Esophagus mucosa (tissue), 1 donor: ENCODE measurements around the gene GLOD4. TPM values are rescaled to one million over a fixed set of nuclear protein-coding genes. Genes with fewer than 3 reads are reported as not detected.
"Not testable (repeated sequence)": the region's sequence is repeated elsewhere in the genome, so short reads cannot be mapped to it uniquely, and the experiment has no call there.

Source experiments
- ATAC-seq: fragments of 200-7000 bp; cut with Tn5 transposase; one replicate; pipeline ENCODE4 v1.9.1; 2020
- total RNA-seq: library from RNA; stranded (reverse); gene quantifications from one replicate; pipeline ENCODE4 v1.2.4, GENCODE V29; 2023
- donor health status: DM: yes; HTN: yes; CAD: no.

The GLOD4 gene
- total RNA-seq, 1 donor from 2014 or later: 48.8 TPM

DNA sequence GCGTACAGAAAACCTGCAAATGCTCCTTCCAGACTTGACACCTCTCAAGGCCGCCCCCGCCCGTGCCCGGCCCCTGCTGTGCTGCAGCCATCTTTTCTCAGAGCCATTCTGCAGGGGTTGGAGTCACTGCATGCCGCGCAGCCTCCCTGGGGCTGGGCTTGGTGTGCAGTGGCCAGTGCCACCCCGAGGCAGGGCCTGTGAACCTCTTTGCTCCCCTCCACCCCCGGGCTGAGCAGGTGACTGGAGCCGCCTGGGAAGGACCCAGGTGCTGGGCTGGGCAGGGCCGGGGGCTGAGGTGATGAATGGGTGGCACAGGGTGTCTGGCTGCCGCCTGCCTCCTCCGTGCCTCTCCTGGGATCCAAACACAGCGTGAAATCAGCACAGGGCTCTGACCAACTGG lies 20.4 kb upstream of the GLOD4 start:
- ATAC-seq: no peak

DNA sequence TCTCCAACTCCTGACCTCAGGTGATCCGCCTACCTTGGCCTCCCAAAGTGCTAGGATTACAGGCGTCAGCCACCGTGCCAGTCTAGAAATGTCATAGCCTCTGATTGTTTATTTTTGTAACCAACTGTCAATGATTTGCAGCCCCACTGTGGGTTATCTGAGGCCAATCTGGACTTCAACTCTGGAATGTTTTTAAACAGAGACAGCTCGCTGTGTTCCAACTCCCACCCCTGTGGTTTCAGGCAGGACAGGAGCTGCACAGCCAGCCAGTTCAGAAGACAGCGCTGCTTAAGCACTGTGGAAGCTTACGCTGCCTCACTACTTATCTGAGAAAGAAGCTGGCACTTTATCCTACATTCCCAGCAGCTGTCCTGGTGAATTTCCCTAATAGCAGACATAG lies 19.6 kb upstream of the GLOD4 start:
- ATAC-seq: no peak

DNA sequence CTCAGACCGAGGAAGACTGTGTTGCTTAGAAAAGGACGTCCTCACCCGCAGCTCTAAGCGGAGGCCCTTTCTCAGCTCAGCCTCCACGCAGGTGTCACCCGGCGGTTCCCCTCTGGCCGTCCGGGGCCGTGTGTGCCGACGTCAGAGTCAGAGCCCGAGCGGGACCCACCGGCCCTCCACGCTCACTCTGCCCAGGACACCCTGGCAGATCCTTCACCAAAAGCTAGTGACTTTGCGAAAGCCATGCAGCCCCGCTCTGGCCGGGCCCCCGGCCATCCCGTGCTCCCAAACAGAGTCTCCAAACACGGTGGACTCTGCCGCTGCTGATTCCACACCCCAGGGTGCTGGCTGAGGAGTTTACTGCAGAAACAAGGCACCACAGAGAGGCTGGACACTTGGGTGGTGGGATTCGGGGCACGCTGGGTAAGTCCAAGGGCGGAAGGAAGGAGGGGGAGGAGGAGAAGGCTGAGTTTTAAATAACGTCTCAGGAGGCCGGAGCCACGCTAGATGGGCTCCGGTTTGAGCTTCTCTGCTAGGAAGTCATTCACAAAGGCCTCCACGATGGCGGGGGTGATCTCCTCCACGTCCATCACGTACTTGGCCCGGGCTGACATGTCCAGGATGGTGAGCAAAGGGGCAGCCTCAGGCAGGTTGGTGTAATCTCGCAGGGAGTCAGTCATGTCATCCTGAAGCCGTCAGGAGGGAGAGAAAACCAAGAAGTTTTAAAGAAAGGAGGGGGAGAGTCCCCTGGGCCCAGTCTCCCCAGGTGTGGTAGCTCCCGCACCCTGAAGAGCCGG lies 18.6 kb upstream of the GLOD4 start:
- no peak for ATAC-seq

DNA sequence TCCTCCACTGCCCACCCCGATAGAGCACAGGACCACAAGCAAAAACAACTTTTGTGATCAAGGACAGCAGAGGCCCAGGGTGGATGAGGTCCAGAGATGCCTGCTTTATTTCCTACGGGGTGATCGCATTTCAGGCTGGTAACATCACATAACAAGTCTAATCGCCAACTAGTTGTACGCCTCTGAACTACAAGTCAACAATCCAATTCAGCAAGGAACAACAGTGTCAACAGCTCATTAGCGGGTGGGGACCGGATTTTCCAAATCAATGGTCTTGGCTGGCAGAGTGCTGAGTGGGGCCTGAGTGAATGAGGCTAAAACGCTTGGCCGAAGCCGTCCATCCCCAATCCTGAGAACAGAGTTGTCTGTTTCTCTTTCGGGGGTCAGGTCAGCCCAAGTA lies 17.2 kb upstream of the GLOD4 start:
- ATAC-seq: no peak

DNA sequence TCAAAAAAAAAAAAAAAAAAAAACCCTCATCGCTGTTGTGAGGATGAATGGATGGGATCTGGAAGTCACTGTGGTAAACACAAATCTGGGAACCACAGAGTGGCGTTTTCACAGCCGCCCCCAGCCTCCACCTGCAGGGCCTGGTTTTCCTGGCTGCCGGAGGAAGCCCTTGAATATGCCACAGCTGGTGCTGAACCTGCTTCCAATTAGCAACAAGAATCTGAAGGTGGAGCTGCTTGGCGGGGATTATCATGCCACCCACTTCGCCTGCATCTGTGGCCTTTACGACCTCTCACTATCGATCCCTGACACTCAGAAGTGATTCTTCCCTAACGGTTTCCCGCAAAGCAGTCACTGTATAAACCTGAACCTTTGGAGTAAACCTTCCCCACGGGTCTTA lies 16.2 kb upstream of the GLOD4 start:
- no peak for ATAC-seq

DNA sequence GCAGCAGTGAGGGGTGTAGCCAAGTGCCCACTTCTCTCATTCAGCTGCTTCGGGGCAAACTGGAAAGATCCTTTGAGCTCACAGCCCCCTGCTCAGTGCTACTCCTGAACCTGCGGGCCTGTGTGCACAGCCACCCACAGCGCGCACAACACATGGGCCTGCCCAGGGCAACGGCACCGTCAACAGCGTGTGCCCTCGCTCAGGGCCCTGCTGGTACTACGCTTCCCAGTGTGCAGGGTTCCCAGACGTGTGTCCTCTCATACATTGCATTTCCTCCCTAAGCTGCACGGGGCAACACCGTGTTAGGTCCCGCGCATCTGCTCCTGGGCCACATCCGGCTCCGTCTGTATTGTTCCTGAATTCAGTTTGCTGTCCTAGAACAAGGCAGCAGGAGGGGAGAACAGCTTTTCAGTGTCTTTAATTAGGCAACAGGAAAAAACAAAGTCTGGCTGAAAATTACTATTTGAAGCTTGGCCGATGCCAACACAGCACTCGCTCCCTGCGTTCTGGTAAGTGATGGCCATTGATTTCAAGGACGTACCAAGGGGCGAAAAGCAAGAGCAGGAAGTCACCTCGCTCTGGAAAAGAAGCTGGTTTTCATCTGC lies 15.3 kb upstream of the GLOD4 start:
- ATAC-seq: no peak

DNA sequence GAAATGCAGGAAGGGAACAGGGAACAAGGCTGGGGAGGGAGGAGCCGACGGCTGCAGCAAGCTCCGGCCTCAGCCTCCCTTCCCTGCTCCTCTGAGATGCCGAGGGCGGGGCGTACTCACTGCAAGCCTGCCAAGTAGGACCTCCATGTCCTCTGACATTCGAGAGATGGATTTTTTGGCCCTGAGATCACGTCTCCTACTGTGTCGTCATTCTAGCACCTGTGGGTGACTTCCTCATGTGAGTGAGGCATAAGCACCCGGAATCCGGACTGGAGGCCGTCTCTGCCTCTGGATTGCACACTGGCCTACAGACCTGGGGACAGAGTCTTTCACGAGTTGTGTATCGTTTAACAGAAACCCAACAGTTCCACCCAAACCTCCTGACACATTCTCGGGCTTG lies 14.5 kb upstream of the GLOD4 start:
- ATAC-seq: no peak

DNA sequence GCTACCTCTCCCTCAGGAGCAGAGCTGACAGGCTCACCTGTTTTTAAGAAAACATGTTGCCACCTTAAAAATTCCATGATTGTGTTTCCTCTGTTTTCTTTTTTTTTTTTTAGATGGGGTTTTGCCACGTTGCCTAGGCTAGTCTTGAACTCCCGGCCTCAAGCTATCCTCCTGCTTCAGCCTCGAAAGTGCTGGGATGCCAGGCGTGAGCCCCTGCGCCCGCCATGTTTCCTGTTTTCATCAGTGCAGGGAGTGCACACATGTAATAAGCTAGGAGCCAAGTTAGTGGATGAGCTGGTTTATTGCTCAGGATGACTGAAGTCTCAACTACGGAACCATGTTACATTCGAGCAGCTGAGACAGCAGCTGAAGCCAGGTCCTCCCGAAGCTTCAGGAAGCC lies 13.6 kb upstream of the GLOD4 start:
- ATAC-seq: no peak

DNA sequence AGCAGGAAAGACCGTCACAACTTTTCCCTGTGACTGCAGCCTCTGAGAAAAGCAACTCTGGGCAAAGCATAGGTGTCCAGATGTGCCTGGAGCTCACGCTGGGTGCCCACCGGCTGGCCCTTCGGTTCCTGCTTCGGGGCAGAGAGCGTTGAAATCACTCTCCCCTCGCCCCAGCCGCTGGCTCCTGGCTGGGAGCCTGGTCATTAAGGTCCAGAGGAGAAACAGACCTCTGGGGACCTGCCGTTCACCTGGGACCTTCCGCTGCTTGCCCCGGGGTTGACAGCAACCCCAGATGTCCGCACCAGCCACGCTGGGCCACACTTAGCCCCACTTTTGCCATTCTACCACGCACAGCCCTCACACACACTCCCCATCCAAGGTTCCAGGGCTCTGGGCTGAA lies 13.2 kb upstream of the GLOD4 start:
- no peak for ATAC-seq

DNA sequence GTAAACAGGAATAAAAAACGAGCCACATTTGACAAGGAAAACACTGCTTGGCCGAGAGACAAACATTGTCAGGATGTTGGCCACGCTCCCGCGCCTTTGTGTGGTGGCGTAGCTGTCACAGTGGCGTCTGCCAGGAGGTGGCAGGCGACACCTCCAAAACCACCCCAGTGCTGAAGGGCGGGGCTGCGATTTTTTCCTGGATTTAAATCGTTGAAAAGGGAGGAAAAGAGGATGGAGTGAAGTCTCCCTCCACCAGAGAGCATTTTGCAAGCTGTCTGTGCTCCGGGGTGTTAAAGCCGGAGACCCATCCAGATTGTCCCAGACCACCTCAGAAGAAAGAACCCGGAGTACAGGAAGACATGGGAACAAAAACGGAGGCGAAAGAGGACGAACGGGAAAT lies 12.8 kb upstream of the GLOD4 start:
- ATAC-seq: peak; percentile 24

DNA sequence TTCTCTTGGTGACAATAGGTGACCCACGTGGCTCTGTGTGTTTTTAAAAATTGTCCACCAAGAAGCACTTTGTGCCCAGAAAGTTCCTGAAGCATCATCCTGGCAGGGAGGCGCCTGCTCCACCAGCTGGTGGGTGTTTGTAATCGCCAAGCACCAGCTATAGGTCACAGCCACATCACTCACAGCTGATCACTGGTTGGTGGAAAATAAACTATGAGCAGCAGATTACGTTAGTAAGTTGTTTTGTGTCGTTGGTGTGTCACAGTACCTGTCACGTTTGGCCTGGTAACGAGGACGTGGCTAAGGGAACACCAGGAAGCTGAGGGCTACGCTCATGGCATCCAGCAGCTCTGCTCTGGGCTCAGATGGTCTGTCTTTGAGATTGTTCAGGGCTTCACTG lies 10.2 kb upstream of the GLOD4 start:
- peak; percentile 27 for ATAC-seq

DNA sequence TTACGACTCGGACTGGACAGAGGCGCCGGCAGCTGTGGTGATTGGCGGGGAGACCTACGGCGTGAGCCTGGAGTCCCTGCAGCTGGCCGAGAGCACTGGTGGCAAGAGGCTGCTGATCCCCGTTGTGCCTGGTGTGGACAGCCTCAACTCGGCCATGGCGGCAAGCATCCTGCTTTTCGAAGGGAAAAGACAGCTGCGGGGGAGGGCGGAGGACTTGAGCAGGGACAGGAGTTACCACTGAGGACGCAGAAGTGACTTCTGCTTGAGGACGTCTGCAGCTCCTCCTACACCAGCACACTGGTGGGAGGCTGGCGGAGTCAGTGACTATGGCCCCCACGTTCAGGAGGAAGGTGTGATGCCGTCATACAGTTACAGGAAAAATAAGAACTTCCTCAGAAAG lies 9.7 kb upstream of the GLOD4 start:
- no peak for ATAC-seq

DNA sequence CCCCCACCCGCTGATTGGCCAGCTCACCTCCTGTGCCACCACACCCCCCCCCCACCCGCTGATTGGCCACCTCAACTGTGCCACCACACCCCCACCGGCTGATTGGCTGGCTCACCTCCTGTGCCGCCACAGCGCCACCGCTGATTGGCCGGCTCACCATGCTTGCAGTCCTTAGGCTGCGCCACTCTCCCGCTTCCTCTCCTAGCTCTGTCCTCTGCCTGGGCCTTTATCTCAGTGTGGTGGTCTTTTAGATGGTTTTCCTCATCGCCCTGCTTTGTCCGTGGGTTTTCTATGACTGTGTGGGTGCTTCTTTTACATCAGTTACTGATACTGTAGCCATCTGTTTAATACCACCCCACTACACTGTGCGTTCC lies 8.8 kb upstream of the GLOD4 start:
- ATAC-seq: peak; percentile 0

DNA sequence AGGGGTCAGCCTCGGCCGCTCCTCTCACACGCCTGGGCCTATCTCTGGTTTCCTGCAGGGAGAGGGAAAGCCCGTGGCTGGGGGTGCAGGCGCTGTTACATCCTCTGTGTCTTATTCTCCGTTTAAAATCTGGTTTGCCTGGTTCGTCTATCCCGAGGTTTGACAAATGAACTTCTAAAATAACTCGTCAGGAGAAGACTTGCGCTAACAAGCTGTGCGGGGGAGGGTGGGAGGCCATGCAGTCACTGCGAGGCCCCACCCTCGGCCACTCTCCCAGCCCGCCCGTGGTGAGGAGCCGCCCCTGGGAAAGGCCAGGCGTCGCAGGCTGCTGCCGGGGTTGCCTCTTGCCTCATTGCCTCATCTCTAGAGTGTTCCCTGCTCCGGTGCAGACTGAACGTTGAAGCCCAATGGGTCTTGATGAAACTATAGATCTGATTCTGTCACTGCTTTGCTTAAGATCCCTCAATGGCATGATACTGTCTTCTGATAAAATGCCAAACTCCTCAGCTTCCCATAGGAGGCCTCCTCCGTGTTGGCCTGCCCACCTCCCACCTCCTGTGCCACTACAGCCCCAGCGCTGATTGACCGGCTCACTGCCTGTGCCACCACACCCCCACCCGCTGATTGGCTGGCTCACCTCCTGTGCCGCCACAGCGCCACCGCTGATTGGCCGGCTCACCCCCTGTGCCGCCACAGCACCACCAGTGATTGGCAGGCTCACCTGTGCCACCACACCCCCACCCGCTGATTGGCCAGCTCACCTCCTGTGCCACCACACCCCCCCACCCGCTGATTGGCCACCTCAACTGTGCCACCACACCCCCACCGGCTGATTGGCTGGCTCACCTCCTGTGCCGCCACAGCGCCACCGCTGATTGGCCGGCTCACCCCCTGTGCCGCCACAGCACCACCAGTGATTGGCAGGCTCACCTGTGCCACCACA lies 8.1 kb upstream of the GLOD4 start:
- ATAC-seq: peak; percentile 88

DNA sequence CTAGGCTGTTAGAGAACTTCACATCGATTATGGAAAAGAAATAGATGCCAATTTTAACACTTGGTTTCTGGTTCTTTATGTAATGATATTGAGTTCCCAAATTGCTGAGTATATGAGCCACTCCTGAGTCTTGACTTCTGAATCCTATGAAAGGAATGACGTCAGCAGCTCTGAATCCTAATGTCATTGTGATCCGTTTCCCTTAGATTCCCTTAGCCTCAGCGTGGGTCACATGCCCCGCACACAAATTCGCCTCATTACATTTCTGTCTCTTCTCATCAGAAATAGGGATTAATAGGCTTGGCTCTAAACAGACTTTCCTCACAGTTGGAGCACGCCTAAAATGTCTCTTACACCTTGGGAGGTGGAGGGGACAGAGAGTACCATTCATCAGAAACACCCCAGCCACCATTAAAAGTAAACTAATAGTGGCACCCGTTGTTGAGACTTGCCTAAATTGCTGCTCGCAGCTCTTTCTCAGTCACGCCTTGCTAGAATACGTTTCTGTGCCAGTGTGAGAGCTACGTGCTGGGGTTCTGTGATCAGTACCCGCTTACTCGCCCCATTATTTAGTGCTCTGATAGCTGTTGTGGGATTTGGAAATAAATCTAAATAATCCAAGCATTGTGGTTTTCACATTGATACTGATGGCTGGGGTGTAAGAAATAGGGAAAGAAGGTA lies 7.2 kb upstream of the GLOD4 start:
- peak; percentile 18 for ATAC-seq

DNA sequence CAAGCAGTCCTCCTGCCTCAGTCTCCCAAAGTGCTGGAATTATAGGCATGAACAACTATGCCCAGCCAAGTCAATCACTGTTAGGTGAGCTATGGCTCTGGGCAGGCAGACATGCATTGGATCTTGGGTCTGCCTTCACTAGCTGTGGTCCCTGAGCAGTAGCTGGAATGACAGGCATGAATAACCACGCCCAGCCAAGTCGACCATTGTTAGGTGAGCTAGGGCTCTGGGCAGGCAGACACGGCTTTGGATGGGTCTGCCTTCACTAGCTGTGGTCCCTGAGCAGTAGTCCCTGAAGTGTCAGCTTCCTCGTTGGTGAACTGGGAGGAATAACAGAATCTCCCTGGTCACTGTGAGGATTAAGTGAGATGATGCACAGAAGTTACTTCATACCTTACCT lies 6.5 kb upstream of the GLOD4 start:
- no peak for ATAC-seq

DNA sequence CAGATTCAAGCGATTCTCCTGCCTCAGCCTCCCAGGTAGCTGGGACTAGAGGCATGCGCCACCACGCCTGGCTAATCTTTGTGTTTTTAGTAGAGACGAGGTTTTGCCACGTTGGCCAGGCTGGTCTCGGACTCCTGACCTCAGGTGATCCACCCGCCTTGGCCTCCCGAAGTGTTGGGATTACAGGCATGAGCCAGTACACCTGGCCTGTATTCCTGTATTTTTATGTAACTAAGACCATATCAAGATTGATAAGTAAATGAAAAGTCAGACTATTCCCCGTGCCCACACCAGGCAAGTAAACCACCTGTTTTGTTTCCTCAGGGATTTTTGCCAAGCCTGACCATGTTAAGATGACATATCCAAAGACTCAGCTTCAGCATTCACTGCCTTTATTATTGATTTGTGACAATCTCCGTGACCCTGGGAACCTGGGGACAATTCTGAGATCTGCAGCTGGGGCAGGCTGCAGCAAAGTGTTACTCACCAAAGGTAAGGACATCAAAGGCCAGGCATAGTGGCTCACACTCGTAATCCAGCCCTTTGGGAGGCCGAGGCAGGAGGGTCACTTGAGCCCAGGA lies 5.7 kb upstream of the GLOD4 start:
- no peak for ATAC-seq

DNA sequence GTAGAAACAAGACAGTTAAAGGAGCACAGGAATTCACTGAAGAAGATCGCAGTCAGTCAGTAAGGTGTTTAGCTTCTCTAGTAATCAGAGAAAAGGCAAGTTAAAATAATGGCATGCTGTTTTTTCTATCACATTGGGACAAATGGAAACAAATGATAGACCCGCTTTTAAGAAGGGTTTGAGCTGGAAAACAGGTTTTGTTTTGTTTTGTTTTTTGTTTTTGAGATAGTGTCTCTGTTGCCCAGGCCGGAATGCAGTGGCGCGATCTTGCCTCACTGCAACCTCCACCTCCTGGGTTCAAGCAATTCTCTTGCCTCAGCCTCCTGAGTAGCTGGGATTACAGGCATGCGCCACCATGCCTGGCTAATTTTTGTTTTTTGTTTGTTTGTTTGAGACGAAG lies 3.8 kb upstream of the GLOD4 start:
- not testable (repeated sequence) for ATAC-seq

DNA sequence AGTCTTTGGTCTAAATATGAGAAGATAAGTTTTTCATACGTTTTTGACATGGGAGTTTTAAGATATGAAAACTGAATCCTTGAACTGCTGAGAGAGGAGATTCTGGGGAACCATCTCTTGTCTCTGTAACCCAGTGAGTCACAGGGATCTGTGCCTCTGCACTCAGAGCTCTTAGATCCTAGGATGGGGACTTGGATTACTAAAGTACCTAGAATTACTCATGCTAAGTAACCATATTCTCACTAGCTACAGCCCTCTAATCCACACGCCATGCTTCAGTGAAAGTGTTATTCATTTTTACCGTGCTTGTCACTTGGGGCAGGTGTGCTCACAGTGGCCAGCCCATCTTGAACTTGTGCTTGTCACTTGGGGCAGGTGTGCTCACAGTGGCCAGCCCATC lies 2.1 kb upstream of the GLOD4 start:
- peak; percentile 73 for ATAC-seq

DNA sequence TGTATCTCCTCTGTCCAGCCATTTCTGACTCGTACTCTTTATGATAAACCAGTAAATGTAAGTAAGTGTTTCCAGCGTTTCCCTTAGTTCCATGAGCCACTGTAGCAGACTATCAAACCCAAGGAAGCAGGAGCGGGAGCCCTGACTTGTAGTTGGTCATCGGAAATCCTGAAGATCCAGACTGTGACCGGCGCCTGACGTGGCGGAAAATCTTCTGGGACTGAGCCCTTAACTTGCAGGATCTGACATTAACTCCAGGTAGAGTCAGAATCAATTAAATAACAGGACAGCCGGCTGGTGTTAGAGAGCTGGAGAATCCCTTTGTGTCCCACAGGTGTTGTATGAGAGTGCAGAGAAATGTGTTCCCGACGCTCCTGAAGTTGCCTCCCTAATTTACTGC lies 4.0 kb downstream of the GLOD4 start:
- ATAC-seq: no peak

DNA sequence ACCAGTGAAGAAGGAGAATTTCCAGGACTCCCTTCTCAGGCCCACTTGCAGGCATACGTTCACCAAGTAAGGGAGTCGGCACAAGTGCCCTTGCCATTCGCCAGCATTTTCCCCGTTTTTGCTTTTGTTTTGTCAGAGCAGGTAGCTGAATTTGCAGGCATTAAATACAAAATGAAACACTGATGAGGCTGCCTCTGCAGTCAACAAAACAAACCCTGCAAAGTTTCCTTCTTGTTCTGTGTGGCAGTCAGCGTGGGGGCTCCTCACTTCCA lies 7.8 kb downstream of the GLOD4 start:
- ATAC-seq: no peak

DNA sequence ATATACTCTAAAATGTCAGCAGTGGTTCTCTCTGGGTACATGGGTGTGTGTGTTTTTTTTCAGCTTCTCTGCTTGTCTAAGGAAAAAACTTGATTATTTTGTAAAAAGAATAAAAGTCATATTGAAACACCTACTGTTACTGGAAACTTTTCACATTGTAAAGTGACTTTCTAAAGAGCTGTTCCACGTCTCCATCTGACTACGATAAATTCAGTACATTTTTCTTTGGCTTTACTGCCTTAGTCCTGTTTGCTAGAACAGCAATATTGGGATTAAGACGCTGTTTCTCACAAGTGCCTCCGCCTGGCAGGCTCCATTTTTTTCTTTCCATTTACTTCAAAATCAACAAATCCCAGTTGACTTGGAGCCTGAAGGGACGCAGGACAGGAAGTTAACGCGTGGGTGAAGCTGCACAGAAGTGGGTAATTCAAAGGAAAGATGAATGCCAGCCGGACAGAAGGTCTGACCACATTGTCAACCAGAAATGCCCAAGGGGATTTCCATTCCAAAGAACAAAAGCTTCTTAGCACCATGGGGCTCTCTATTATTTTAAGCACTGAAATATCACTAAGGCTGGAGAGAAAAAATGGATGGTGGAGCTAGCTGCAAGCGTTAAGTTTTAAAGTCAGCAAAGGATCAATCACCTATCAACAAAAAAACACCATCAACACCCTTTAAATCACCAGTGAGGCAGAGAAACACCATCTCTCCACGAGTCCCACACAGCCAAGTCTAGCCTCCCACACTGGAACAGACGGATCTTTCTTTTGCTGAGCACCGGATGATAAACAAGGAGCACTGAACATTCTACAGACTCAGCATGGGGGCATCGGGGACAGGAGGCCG lies 8.4 kb downstream of the GLOD4 start:
- ATAC-seq: no peak
